ENCODE measurements around the gene UBE2R2. TPM values are rescaled to one million over a fixed set of nuclear protein-coding genes. Genes with fewer than 3 reads are reported as not detected.
A peak's percentile ranks its signal among the peaks of the same experiment; 100 is the strongest.
"Not testable (repeated sequence)": the region's sequence is repeated elsewhere in the genome, so short reads cannot be mapped to it uniquely, and the experiment has no call there.

The UBE2R2 gene
- polyA plus RNA-seq, 4 donors, result 65.3 to 70.9 (median 68.9) TPM

- DNase-seq (ENCODE audit: low read depth in 4 of 4, low spot score in 3 of 4), result no peak
These were observed 19.1 kb upstream of the UBE2R2 start for GRCh38 chr9:33797837-33798236.

GRCh38 chr9:33798545-33798944 is 18.4 kb upstream of the UBE2R2 start:
- DNase-seq (ENCODE audit: low read depth in 4 of 4, low spot score in 3 of 4), result no peak

DNA sequence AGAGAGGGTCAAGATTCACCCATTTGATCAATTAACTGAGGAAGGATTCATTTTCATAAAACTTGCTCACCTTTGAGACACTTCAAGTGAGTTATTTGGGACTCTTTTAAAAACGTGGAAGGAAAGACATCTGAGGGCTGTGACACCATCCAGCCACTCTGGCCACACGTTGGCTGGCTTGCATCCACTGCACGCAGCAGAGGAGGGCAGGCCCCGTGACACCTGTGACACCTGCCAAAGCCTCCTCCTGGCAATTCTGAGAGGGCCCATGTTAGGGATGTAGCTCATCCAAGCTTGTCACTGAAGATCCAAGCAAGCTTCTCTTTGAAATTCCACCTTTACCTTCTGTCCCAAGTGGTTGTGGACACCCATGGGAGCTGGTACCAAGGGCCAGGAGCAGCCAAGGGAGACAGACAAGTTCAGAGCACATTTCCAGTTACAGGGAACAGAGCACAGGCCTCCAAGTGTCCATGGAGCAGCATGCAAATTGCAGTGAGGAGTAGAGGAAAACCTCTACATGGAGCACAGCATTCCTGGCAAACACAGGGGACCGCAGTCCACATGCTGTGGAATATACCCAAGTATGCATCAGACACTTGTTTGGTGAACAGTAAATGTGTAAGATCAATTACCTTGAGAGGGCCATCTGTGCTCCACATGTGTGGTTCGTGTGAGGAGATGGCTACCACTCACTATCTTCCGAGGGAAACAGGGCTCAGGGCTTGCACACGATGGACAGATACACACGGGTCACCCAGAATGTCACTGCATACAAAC is 16.8 kb upstream of the UBE2R2 start:
- no peak for DNase-seq (ENCODE audit: low read depth in 4 of 4, low spot score in 3 of 4)

DNA sequence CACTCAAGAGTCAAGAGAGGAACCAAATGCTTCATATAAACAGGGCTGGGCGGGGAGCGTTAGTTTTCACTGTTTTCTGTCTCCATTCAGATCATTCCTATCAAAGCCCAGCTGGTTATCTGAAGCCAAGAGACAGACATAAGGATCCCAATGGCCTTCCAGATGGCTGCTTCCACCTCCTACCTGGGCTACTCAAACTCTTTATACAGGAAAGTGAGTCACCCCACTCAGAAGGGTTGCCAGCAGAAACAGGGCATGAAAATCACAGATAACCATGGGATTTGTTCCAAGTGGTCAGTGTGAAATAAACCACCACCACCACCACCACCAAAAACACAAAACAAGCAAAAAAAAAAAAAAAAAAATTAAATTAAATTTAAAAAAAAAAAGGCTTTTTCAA is 16.1 kb upstream of the UBE2R2 start:
- DNase-seq (ENCODE audit: low read depth in 4 of 4, low spot score in 3 of 4), result no peak

DNA sequence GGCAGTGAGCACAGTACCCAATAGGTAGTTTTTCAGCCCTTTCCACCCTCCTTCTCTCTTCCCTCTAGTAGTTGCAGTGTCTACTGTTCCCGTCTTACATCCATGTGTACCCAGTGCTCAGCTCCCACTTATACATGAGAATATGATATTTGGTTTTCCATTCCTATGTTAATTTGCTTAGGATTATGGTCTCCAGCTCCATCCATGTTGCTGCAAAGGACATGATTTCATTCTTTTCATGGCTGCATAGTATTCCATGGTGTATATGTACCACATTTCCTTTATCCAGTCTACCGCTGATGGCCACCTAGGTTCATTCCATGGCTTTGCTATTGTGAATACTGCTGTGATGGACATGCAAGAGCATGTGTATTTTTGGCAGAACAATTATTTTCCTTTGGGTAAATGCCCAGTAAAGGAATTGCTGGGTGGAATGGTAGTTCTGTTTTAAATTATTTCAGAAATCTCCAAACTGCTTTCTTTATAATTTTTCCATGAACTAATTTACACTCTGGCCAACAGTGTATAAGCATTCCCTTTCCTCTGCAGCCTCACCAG is 14.9 kb upstream of the UBE2R2 start:
- not testable (repeated sequence) for DNase-seq (ENCODE audit: low read depth in 4 of 4, low spot score in 3 of 4)

DNA sequence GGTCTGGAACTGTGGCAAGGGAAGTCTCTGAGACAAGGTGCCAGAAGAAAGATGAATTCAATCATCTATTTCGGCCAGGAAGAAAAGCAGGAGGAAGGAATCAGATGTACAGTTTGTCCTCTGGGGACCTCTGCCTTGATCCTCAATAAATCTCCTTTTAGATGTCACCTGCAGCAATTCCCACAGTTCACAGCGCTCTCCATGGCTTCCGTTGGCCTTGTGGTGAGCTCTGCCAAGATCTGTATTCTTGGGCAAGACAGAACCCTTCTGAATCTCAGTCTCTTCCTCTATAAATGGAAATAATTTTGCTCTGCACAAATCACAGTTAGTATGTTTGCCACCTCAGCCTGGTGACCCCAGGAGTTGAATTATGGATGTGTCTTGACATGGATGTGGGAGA is 12.8 kb upstream of the UBE2R2 start:
- DNase-seq (ENCODE audit: low read depth in 4 of 4, low spot score in 3 of 4), result not testable (repeated sequence)

- not testable (repeated sequence) for DNase-seq (ENCODE audit: low read depth in 4 of 4, low spot score in 3 of 4)
These were observed 9.8 kb upstream of the UBE2R2 start for GRCh38 chr9:33807156-33807555.

DNA sequence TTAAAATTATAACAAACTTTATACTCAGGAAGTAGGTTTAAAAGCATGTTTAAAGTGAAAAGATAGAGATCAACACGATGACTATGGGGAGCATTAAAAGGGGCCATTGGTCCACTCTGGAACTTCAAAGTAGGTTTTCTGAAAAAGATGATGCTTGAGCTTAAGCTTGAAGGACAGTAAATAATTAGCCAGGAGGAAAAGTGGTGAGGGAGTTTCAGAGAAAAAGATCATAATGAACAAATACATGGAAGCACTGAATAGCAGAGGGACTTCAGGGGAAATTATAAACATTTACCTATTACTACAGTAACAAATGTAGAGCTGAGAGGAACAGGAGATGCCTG is 8.0 kb upstream of the UBE2R2 start:
- not testable (repeated sequence) for DNase-seq (ENCODE audit: low read depth in 4 of 4, low spot score in 3 of 4)

- no peak for DNase-seq (ENCODE audit: low read depth in 4 of 4, low spot score in 3 of 4)
These were observed 7.5 kb upstream of the UBE2R2 start for GRCh38 chr9:33809506-33809905.

GRCh38 chr9:33813712-33814641 is 3.0 kb upstream of the UBE2R2 start:
- peak in 2 of 4 donors; percentile 12 to 18 for DNase-seq (ENCODE audit: low read depth in 4 of 4, low spot score in 3 of 4)

DNA sequence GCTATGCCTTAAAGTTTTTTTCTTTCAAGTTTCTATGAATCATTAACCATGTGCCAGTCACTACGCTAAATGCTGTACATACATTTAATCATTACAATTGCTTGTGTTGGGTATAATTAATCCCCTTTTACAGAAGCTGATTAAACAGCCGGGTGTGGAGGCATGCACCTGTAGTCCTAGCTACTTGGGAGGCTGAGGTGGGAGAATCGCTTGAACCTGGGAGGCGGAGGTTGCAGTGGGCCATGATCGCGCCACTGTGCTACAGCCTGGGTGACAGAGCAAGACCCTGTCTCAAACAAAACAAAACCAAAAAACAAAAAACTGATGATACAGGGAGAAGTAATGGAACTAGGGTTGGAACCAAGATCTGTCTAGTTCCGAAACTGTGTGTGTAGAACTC is 1.2 kb upstream of the UBE2R2 start:
- no peak for DNase-seq (ENCODE audit: low read depth in 4 of 4, low spot score in 3 of 4)

DNA sequence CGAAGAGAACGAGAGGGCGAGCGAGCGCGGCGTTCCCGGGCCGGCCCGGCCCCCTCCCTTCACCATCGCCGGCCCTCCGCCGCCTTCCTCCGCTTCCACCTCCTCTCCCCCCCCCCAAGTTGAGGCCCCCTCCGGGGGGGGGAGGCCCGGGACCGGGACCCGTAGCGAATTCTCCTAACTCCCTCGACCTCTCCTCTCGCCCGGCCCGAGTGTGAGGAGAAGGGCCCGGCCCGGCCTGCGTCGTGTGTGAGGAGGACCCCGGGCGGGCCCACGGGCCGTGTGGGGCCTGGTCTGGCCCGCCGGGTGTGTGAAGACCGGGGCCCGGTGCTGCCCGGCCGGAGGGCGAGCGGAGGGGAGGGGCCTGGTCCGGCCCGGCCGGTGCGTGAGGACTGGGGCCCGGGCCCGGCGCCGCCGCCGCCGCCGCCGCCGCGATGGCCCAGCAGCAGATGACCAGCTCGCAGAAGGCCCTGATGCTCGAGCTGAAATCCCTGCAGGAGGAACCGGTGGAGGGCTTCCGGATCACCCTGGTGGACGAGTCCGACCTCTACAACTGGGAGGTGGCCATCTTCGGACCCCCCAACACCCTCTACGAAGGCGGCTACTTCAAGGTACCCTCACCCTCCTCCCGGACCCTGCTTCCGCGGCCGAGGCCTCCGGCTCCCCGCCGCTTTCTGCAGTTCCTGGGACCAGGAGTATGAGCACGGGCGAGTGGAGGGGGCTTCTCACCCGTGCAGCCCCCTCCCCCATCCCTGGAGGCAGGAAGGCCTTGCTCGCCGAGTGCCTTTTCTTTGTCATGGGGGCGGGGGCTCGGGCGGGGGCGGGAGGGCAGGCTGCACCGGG is 587 bp downstream of the UBE2R2 start:
- peak; percentile 27 to 69 (median 36) for DNase-seq (ENCODE audit: low read depth in 4 of 4, low spot score in 3 of 4)

DNA sequence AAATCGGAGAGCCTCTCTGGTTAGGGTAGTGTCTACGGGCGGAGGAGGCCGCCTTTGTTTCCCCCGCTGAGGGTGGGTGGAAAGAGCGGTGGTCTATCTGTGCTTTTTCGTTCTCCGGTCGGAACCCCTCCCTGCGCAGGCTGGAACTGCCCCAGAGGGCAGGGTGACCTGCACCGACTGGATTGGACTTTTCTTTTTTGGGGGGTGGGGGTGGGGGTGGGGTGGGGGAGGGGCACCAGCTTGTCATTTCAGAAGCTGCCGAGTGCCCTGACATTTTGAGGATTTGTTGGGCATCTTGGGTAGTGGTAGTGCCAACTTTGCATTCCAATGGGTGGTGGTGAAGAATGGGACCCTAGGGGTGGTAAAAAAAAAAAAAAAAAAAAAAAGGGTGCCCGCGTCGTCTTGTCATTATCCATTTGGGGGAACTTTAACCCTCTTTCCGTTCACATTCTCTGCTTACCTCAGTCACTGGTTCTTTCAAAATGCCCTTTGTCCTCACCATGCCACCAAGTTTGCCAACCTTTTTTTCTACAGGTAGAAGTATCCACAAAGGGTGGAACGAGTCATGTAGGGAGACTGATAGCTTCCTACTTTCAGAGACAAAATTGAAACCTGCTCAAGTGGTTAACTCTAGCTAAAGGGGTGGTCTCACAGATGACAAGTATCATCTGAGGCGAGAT is 1.3 kb downstream of the UBE2R2 start:
- peak in 1 of 4 donors; percentile 16 for DNase-seq (ENCODE audit: low read depth in 4 of 4, low spot score in 3 of 4)

GRCh38 chr9:33818847-33819500 is 2.0 kb downstream of the UBE2R2 start:
- DNase-seq (ENCODE audit: low read depth in 4 of 4, low spot score in 3 of 4), result no peak

DNA sequence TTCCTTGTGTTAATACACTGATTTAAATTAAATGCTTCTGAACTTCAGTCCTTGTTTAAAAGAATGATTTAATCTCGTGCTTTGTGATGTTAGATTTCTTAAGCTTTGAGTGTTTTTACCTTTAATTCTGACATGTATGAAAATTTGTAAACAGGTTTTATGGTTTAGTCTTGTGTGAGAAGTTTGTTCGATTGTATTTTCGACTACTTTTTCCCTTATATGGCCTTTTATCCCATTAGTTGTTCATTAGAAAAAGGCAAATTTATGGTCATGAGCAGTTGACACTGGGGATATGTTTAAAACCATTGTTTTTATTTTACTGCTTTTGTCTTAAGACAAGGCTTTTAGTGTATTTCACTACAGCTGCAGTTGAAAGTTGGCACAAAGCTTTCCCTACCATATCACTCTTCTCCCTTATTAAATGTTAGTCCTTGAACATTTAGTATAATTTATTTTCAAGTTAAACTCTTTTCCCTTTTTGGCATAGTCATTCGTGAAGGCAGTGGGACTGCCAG is 3.3 kb downstream of the UBE2R2 start:
- DNase-seq (ENCODE audit: low read depth in 4 of 4, low spot score in 3 of 4), result no peak

DNA sequence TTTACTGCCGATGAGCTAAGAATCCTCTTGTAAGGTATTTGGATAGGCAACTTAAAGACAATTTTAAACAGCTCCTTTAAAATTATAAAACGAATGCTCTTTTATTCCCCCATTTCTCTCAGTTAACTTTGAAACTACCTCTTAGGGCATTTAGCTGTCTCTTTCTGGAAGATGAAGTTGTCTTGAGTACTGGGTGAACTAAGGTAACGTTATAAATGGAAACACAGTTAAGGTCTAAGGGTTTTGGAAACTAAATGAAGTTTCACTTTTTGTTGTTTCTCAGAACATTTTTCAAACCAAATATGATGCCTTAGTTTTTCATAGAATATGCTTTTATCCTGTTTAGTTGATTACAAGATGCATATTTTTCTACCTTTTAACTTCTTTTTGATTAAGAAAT is 6.8 kb downstream of the UBE2R2 start:
- DNase-seq (ENCODE audit: low read depth in 4 of 4, low spot score in 3 of 4), result no peak

- not testable (repeated sequence) for DNase-seq (ENCODE audit: low read depth in 4 of 4, low spot score in 3 of 4)
These were observed 10.3 kb downstream of the UBE2R2 start for GRCh38 chr9:33827285-33827684.

DNA sequence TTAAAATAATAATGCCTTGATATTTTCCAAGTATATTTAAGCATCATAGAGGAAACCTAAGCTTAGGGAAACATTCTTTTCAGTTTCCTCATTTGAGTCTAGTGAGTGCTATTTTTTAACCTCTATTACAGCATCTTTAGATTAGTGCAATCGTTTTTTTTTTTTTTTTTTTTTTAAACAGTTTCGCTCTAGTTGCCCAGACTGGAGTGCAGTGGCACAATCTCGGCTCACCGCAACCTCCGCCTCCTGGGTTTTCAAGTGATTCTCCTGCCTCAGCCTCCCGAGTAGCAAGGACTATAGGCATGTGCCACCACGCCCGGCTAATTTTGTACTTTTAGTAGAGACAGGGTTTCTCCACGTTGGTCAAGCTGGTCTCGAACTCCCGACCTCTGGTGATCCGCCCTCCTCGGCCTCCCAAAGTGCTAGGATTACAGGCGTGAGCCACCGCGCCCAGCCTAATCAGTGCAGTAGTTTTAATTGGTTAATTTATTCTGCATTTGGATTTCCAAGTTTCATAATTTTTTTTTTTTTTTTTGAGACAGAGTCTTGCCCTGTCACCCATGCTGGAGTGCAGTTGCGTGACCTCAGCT is 12.8 kb downstream of the UBE2R2 start:
- not testable (repeated sequence) for DNase-seq (ENCODE audit: low read depth in 4 of 4, low spot score in 3 of 4)
